SK-MEL-5 (cell line): Measurements from ENCODE around the gene STH. TPM values are rescaled to one million over a fixed set of nuclear protein-coding genes. Genes with fewer than 3 reads are reported as not detected.

ENCODE experiments used
- DNase-seq: peaks from one replicate; pipeline ENCODE4 v3.0.0-alpha.2; 2016; ENCODE audit warnings: low read depth, low spot score
- in situ Hi-C: cut with HindIII; loops from 2 replicates; pipeline ENCODE4 v1.10.0; 2016; ENCODE audit warnings: low sequenced_read_pairs, high pct_unique_total_duplicates, low pct_unique_long_range_greater_than_20kb
- total RNA-seq: library from RNA; depleted of rRNA; stranded (reverse); fragments of >200 nt; shearing (Covaris generic); gene quantifications from 2 replicates; pipeline ENCODE4 v1.2.3, GENCODE V29; 2014; rRNA removed

The STH gene
- total RNA-seq, 1 experiment from 2014 or later = not detected

GRCh38 chr17:46047398-46047797 lies 48.3 kb downstream of the STH start:
- DNase-seq = no peak
- in situ Hi-C loops = no loop called here

DNA sequence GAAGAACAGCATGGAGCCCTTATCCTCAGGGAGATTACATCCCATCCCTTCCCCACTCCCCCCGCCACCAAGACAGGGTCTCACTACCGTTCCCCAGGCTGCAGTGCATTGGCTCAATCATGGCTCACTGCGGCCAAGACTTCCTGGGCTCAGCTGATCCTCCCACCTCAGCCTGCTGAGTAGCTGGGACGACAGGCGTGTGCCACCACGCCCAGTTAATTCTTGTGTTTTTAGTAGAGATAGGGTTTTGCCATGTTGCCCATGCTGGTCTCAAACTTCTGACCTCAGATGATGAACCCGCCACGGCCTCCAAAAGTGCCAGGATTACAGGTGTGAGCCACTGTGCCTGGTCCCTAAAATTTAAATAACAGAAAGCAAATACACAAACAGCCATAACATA lies 48.8 kb downstream of the STH start:
- in situ Hi-C loops = no loop called here
- DNase-seq = no peak

Other genes with a start within 250 kb of the STH start
- gene CRHR1, start 214.9 kb upstream of the STH start, total RNA-seq = 0.27 and 0.48 TPM in 2 replicates
- gene SPPL2C, start 154.4 kb upstream of the STH start, total RNA-seq = not detected in 2 replicates
- 1.9 and 3.7 TPM in 2 replicates for gene MAPT, start 104.7 kb upstream of the STH start, total RNA-seq
- gene KANSL1, start 194.2 kb downstream of the STH start, total RNA-seq = 34.7 and 35.6 TPM in 2 replicates